Progenitor cell of endocrine pancreas (in vitro differentiated cells): ENCODE measurements around the gene MYO5C. TPM values are rescaled to one million over a fixed set of nuclear protein-coding genes. Genes with fewer than 3 reads are reported as not detected.
A peak's percentile ranks its signal among the peaks of the same experiment; 100 is the strongest.

Experiments used
- DNase-seq: peaks from one replicate; pipeline ENCODE4 v3.0.0; 2021; ENCODE audit warnings: low spot score; ENCODE audit not compliant: unreplicated experiment
- H3K27ac Mint-ChIP-seq: 2 replicates; pipeline ENCODE4 v1.8.0; 2021; ENCODE audit warnings: mild to moderate bottlenecking, moderate library complexity, mixed read lengths
- H3K27me3 Mint-ChIP-seq: 2 replicates; pipeline ENCODE4 v1.8.0; 2021; ENCODE audit warnings: mixed read lengths
- H3K36me3 Mint-ChIP-seq: 2 replicates; pipeline ENCODE4 v1.8.0; 2022; ENCODE audit warnings: mixed read lengths; ENCODE audit not compliant: insufficient read depth
- H3K4me1 Mint-ChIP-seq: 2 replicates; pipeline ENCODE4 v1.8.0; 2021; ENCODE audit warnings: low read depth, mixed read lengths
- H3K4me3 Mint-ChIP-seq: 2 replicates; pipeline ENCODE4 v1.8.0; 2021; ENCODE audit warnings: low read depth, mild to moderate bottlenecking, moderate library complexity, mixed read lengths
- H3K9me3 Mint-ChIP-seq: 2 replicates; pipeline ENCODE4 v1.8.0; 2021; ENCODE audit warnings: low read depth, mixed read lengths
- total RNA-seq: library from RNA; stranded (reverse); gene quantifications from 2 replicates; pipeline ENCODE4 v1.2.1, GENCODE V29; 2021
- TF ChIP-seq, protein P1 (sequence below): fragments of 200-600 bp; sonication (generic); IDR thresholded peaks from one replicate; pipeline ENCODE4 v1.5.0; 2021; ENCODE audit warnings: antibody characterized with exemption, mild to moderate bottlenecking; ENCODE audit not compliant: unreplicated experiment

MYO5C gene
- total RNA-seq, 1 donor from 2014 or later = 65.6 TPM

DNA sequence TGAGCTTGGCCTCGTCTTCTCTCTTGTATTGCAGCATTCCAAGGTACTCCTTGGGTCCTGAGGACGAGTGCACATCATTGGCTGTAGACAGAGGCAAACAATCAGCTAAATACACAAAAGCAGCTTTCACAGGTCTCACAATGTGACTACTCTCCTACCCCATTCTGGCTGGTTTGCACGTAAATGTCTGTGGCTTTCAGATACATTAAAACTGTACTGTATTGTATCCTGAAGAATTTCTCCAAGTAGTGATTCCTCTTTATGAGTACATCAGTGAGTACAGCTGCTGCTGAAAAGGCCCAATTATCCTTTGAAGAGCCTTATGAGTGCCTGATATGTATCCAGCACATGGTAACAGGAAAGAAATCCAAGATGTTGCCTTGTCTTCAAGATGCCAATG is 82.4 kb downstream of the MYO5C start:
- H3K4me1 Mint-ChIP-seq = no peaks in the 10 kb centered on the region
- no peaks in the 10 kb centered on the region for H3K27me3 Mint-ChIP-seq
- DNase-seq = no peak
- peaks cover 24% of the 10 kb centered on the region for H3K36me3 Mint-ChIP-seq
- TF ChIP-seq, protein P1, sequence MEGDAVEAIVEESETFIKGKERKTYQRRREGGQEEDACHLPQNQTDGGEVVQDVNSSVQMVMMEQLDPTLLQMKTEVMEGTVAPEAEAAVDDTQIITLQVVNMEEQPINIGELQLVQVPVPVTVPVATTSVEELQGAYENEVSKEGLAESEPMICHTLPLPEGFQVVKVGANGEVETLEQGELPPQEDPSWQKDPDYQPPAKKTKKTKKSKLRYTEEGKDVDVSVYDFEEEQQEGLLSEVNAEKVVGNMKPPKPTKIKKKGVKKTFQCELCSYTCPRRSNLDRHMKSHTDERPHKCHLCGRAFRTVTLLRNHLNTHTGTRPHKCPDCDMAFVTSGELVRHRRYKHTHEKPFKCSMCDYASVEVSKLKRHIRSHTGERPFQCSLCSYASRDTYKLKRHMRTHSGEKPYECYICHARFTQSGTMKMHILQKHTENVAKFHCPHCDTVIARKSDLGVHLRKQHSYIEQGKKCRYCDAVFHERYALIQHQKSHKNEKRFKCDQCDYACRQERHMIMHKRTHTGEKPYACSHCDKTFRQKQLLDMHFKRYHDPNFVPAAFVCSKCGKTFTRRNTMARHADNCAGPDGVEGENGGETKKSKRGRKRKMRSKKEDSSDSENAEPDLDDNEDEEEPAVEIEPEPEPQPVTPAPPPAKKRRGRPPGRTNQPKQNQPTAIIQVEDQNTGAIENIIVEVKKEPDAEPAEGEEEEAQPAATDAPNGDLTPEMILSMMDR = no peak
- H3K4me3 Mint-ChIP-seq = no peak overlapping the region
- no peaks in the 10 kb centered on the region for H3K9me3 Mint-ChIP-seq
- H3K27ac Mint-ChIP-seq = no peak overlapping the region

- Mint-ChIP-seq H3K27me3 (no peaks in the 10 kb centered on the region), H3K9me3 (no peaks in the 10 kb centered on the region), H3K4me1 (no peaks in the 10 kb centered on the region), H3K27ac (no peak overlapping the region), H3K4me3 (no peak overlapping the region), H3K36me3 (peaks cover 18% of the 10 kb centered on the region)
- peak; percentile 59 for DNase-seq
- TF ChIP-seq, protein P1 = peak; percentile 86
These were observed 87.2 kb downstream of the MYO5C start for GRCh38 chr15:52208306-52208946.

- no peak for DNase-seq
- TF ChIP-seq, protein P1 = no peak
- no peaks in the 10 kb centered on the region for H3K9me3 Mint-ChIP-seq
These were observed 88.4 kb downstream of the MYO5C start for GRCh38 chr15:52207191-52207590.

GRCh38 chr15:52206446-52206845 is 89.2 kb downstream of the MYO5C start:
- H3K36me3 Mint-ChIP-seq = peaks cover 16% of the 10 kb centered on the region
- TF ChIP-seq, protein P1 = no peak
- H3K27me3 Mint-ChIP-seq = no peaks in the 10 kb centered on the region
- H3K27ac Mint-ChIP-seq = peak overlapping the region; percentile 62
- no peak overlapping the region for H3K4me3 Mint-ChIP-seq
- no peaks in the 10 kb centered on the region for H3K4me1 Mint-ChIP-seq
- no peak for DNase-seq
- no peaks in the 10 kb centered on the region for H3K9me3 Mint-ChIP-seq

More at GRCh38 chr15:52207191-52207590, 88.4 kb downstream of the MYO5C start:
- Mint-ChIP-seq H3K36me3 (peaks cover 18% of the 10 kb centered on the region), H3K27ac (no peak overlapping the region), H3K27me3 (no peaks in the 10 kb centered on the region), H3K4me3 (no peak overlapping the region), H3K4me1 (no peaks in the 10 kb centered on the region)

- peak overlapping the region; percentile 46 for H3K27ac Mint-ChIP-seq
- no peaks in the 10 kb centered on the region for H3K27me3 Mint-ChIP-seq
- DNase-seq = no peak
- peaks cover 18% of the 10 kb centered on the region for H3K36me3 Mint-ChIP-seq
- TF ChIP-seq, protein P1 = no peak
- H3K4me3 Mint-ChIP-seq = no peak overlapping the region
- H3K4me1 Mint-ChIP-seq = no peaks in the 10 kb centered on the region
- no peaks in the 10 kb centered on the region for H3K9me3 Mint-ChIP-seq
These were observed 90.9 kb downstream of the MYO5C start for GRCh38 chr15:52204657-52205056.
